Thyroid gland (tissue), 4 donors: ENCODE data around the gene TRIM17. TPM values are rescaled to one million over a fixed set of nuclear protein-coding genes. Genes with fewer than 3 reads are reported as not detected.

Source experiments
- DNase-seq, 2 donors: peaks; one replicate each; pipeline ENCODE4 v3.0.0-alpha.2; 2019
- H3K27ac ChIP-seq, 3 donors: fragments of 200-600 bp; sonication (generic); 1 replicate in 2 of 3; 2 replicates in 1 of 3; pipeline ENCODE4 v1.5.1; 2016 to 2019; ENCODE audit warnings: mild to moderate bottlenecking in 1 of 3, moderate library complexity in 1 of 3
- H3K27me3 ChIP-seq: fragments of 200-600 bp; sonication (generic); one replicate; pipeline ENCODE4 v1.5.1; 2019
- H3K36me3 ChIP-seq, 2 donors: fragments of 200-600 bp; sonication (generic); one replicate each; pipeline ENCODE4 v1.5.1; 2016 to 2019
- H3K4me1 ChIP-seq, 2 donors: fragments of 200-600 bp; sonication (generic); one replicate each; pipeline ENCODE4 v1.5.1; 2017 to 2019
- H3K4me3 ChIP-seq, 3 donors: fragments of 200-600 bp; sonication (generic); replicated peaks in 1 of 3; 1 replicate in 2 of 3; 2 replicates in 1 of 3; pipeline ENCODE4 v1.5.1; 2016; ENCODE audit warnings: mild to moderate bottlenecking in 1 of 3
- H3K9me3 ChIP-seq: fragments of 200-600 bp; sonication (generic); one replicate; pipeline ENCODE4 v1.5.1; 2017
- CTCF ChIP-seq, 6 experiments: fragments of 200-600 bp in 3 of 6; fragments of 450-650 bp in 3 of 6; sonication (generic) in 3 of 6; IDR thresholded peaks; one replicate each; pipeline ENCODE4 v1.5.1; 2016 to 2019; ENCODE audit warnings: antibody characterized with exemption in 6 of 6, mild to moderate bottlenecking in 2 of 6, inconsistent platforms in 1 of 6, moderate library complexity in 1 of 6
- POLR2A ChIP-seq, 2 donors: fragments of 450-650 bp; IDR thresholded peaks; one replicate each; pipeline ENCODE4 v1.6.1; 2017; ENCODE audit warnings: antibody characterized with exemption in 2 of 2, mild to moderate bottlenecking in 2 of 2, moderate library complexity in 1 of 2
- WGBS, 2 donors: methylation state at CpG; one replicate each; pipeline ENCODE4 v1.1.5; 2017; 5-methylcytosine and 5-hydroxymethylcytosine counted together
- intact Hi-C: fragments of 100-400 bp; cut with DNase I; formaldehyde crosslinking; loops from one replicate; pipeline ENCODE4 v1.15.1; 2023
- total RNA-seq, 4 donors: library from RNA; depleted of rRNA; stranded (reverse); fragments of >200 nt; gene quantifications; one replicate each; pipeline ENCODE4 v1.2.3, GENCODE V29; 2016

The TRIM17 gene
- total RNA-seq, 4 donors from 2014 or later: 1.3 to 2.8 (median 2.8) TPM; not detected in 1

- intact Hi-C loops: no loop called here
- H3K9me3 ChIP-seq: no peaks in the 10 kb centered on the region
- no peaks in the 10 kb centered on the region for H3K27me3 ChIP-seq
- no peak overlapping the region for H3K27ac ChIP-seq
- H3K36me3 ChIP-seq: peaks cover 30 to 43% of the 10 kb centered on the region in 2 donors
- peaks cover 1 to 2% of the 10 kb centered on the region in 2 donors for H3K4me1 ChIP-seq
- WGBS, 2 donors: 91 to 96% methylated on average over 11 to 12 of the region's 12 CpGs
- TF ChIP-seq CTCF (IDR thresholded peaks at IDR 0.05) (no peak), POLR2A (IDR thresholded peaks at IDR 0.05) (no peak)
- no peak overlapping the region for H3K4me3 ChIP-seq
- DNase-seq: no peak
Observed at GRCh38 chr1:228398741-228399461, 17.8 kb downstream of the TRIM17 start.

- no peak overlapping the region for H3K4me3 ChIP-seq
- H3K27me3 ChIP-seq: no peaks in the 10 kb centered on the region
- TF ChIP-seq CTCF (IDR thresholded peaks at IDR 0.05) (no peak), POLR2A (IDR thresholded peaks at IDR 0.05) (no peak)
- H3K9me3 ChIP-seq: no peaks in the 10 kb centered on the region
- peaks cover 30 to 43% of the 10 kb centered on the region in 2 donors for H3K36me3 ChIP-seq
- peaks cover 0 to 3% of the 10 kb centered on the region in 2 donors for H3K4me1 ChIP-seq
- intact Hi-C loops: no loop called here
- 94 to 96% methylated on average over 6 of the region's 6 CpGs for WGBS, 2 donors
- no peak overlapping the region for H3K27ac ChIP-seq
- DNase-seq: no peak
Observed at GRCh38 chr1:228397966-228398365, 18.7 kb downstream of the TRIM17 start.

- Histone ChIP-seq H3K9me3 (no peaks in the 10 kb centered on the region), H3K27me3 (no peaks in the 10 kb centered on the region), H3K36me3 (peaks cover 30 to 43% of the 10 kb centered on the region in 2 donors), H3K4me3 (no peak overlapping the region), H3K4me1 (peaks cover 0 to 3% of the 10 kb centered on the region in 2 donors), H3K27ac (no peak overlapping the region)
- 95 to 96% methylated on average over 21 of the region's 21 CpGs for WGBS, 2 donors
- intact Hi-C loops: no loop called here
- no peak for TF ChIP-seq POLR2A (IDR thresholded peaks at IDR 0.05)
- no peak for TF ChIP-seq CTCF (IDR thresholded peaks at IDR 0.05)
- DNase-seq: peak in 1 of 2 donors; percentile 1
Observed at GRCh38 chr1:228396770-228397662, 19.6 kb downstream of the TRIM17 start.

GRCh38 chr1:228394571-228395394, 21.9 kb downstream of the TRIM17 start:
- WGBS, 2 donors: 95 to 96% methylated on average over 26 to 35 of the region's 38 CpGs
- DNase-seq: peak in 1 of 2 donors; percentile 1
- intact Hi-C loops: no loop called here

More at GRCh38 chr1:228394571-228395394, 21.9 kb downstream of the TRIM17 start:
- Histone ChIP-seq H3K27ac (no peak overlapping the region), H3K36me3 (peaks cover 28 to 31% of the 10 kb centered on the region in 2 donors), H3K4me3 (no peak overlapping the region), H3K4me1 (peaks cover 0 to 3% of the 10 kb centered on the region in 2 donors), H3K9me3 (no peaks in the 10 kb centered on the region), H3K27me3 (no peaks in the 10 kb centered on the region)
- TF ChIP-seq POLR2A (IDR thresholded peaks at IDR 0.05): no peak
- no peak for TF ChIP-seq CTCF (IDR thresholded peaks at IDR 0.05)
